HG02840 (cell line): ENCODE data around the gene CD53.

ENCODE experiments used
- ATAC-seq: cut with Tn5 transposase; IDR thresholded peaks from one replicate; pipeline ENCODE4 v1.9.1; 2021; ENCODE audit warnings: mild to moderate bottlenecking, moderate library complexity, moderate number of reproducible peaks; ENCODE audit not compliant: unreplicated experiment, low FRiP score

CD53 gene

GRCh38 chr1:110875216-110875731 lies 2.3 kb downstream of the CD53 start:
- ATAC-seq, result peak; percentile 45

GRCh38 chr1:110876748-110877341 lies 3.9 kb downstream of the CD53 start:
- ATAC-seq, result no peak

DNA sequence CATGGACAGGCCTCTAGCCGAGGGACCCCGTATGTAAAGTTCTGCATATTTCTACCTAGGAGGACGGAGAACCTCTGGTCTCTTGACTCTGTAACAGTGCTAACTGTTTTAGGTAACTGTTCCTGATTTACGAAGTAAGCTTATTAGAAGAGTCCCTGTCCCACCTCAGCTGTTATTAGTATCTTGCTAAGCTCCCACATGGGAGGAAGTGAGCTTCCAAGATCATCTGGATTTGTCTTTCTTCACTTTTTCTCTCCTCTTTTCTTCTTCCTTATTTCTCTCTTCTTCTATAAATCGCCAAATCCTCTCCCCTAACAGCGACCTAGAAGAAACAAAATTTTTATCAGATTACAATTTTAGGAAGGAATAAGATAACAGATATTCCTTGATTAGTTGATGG lies 4.4 kb downstream of the CD53 start:
- no peak for ATAC-seq

DNA sequence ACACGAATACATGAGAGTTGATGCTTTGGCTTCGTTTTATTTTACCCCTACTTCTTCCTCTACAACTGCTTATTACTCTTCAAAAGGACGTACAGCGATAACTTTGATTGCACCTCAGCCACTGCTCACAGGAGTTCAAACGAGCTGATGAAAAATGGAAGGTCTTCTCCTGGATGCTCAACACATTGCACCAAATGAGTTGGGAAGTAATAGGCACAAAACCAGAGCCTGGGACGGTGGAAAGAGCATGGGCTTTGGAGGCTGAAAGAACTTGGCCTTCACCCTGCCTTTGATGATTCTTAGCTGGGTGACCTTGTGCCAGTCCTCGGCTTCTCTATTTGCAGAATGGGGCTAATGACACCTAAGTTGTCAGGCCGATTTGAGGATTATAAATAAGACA lies 4.8 kb downstream of the CD53 start:
- no peak for ATAC-seq

DNA sequence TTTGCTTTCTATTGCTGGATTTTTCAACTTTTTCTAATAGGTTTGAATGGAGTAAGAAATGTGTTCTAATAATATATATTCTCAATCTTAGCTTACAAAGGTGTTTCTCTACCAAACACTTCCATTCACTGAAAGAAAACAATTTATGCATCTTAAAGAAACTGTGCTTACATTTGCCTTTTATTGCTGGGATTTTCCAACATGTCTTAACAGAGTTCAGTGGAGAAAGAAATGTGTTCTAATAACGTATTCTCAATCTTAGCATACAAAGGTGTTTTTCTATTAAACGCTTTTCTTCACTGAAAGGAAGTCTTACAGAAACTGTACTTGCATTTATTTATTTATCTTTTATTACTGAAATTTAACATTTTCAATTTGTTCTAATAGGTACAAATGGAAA lies 5.6 kb downstream of the CD53 start:
- ATAC-seq, result no peak

- ATAC-seq, result no peak
Measured at GRCh38 chr1:110878993-110879392, 6.0 kb downstream of the CD53 start.

DNA sequence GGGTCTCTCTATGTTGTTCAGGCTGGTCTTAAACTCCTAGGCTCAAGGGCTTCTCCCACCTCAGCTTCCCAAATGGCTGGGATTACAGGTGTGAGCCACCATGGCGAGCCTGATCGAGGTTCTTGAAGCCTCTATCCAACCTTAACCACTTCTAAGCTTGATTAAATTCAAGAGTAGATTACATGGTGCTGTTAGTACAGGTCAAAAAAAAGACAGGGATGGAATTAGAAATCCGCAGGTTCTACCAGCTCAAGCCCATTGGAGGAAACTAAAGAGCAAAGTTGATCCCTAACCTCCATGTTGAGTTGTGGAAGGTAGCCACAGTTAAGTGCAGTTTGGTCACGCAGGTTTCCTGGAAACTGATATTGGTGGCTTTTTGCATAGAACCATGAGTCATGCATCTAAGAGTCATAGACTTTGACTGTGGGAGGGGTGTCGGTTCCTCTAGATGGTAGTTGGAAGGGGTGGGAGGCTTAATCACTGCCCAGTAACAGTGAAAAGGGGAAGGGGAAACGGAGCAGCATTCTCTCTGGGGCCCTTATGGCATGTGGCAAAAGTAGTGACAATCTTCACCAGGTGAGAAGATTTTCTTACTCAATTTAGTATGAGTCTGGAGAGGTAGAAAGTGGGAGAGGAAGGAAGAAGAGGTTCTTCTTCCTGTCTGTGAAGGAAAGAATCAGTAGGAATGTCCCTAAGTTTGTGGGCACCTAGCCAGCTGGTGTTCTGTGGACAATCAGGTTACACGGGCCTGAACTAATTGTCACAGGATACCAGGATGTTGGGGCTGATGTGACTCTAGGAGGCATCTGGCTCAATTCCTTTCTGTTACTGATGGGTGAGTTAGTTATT lies 7.0 kb downstream of the CD53 start:
- peak; percentile 44 for ATAC-seq

- no peak for ATAC-seq
Measured at GRCh38 chr1:110880708-110881374, 7.9 kb downstream of the CD53 start.

GRCh38 chr1:110888049-110888448 lies 15.1 kb downstream of the CD53 start:
- ATAC-seq, result no peak

GRCh38 chr1:110888641-110889040 lies 15.7 kb downstream of the CD53 start:
- no peak for ATAC-seq

- ATAC-seq, result no peak
Measured at GRCh38 chr1:110890474-110891196, 17.7 kb downstream of the CD53 start.

- ATAC-seq, result no peak
Measured at GRCh38 chr1:110893908-110894490, 21.1 kb downstream of the CD53 start.

DNA sequence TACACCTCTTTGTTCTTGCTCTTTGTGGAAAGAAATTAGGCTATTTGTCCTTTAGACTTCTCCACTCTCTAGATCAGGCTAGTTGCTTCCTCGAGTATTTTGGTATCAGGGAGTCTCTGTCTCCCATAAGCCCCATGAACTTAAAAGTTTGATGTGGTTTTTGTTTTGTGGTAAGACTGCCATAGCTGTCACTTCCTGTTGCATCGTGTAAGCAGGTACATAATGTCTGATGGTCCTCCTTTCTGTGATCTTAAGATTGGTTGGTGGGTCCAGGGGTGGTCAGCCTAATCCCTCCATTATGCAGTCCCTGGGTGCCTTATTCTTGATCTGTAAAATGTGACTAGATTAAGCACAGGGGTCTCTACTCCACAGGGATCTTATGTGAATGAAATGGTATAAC lies 23.1 kb downstream of the CD53 start:
- no peak for ATAC-seq

GRCh38 chr1:110897681-110898080 lies 24.7 kb downstream of the CD53 start:
- ATAC-seq, result no peak

GRCh38 chr1:110898734-110899457 lies 25.9 kb downstream of the CD53 start:
- no peak for ATAC-seq

- no peak for ATAC-seq
Measured at GRCh38 chr1:110899458-110899843, 26.5 kb downstream of the CD53 start.

DNA sequence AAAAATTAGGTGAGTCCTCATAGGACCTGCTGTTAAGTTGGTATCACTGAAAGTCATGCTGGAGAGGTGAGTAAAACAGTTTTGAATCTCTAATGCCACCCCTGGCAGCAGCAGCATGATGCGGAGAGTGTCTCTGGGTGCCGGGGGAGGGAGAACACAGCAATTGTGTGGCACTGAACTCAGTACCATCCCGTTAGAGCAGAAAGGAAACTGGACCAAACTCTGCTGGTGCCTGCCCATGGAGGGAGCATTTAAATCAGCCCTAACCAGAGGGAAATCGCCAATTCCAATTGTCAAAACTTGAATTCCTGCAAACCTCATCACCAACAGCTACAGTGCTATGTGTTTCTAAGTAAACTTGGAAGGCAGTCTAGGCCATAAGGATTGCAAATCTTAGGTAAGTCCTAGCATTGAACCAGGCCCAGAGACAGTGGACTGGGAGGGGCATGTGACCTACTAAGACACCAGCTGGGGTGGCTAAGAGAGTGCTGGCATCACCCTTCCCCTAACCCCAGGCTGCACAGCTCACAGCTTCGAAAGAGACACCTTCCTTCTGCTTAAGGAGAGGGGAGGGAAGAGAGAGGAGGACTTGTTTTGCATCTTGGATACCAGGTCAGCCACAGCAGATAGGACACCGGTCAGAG lies 30.0 kb downstream of the CD53 start:
- ATAC-seq, result no peak

DNA sequence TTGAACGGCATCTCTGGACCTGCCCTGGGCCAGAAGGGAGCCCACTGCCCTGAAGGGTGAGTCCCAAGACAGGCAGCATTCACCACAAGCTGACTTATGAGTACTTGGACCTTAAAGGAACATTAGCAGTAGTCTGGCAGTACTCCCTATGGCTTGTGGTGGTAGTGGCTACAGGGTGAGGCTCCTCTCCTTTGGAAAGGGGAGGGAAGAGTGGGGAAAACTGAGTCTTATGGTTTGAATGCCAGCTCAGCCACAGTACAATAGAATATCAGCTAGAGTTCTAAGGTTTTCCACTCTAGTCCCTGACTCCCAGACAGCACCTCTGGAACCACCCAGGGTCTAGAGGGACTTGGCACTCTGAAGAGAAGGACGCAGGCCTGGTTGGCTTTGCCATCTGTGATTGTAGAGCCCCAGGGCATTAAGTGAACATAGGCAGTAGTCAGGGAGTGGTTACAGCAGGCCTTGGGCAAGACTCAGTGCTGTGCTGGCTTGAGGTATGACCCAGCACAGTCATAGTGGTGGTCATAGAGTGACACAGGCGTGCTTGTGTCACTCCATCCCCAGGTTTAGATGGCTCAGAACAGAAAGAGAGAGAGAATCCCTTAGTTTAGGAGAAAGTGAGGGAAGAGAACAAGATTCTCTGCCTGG lies 31.0 kb downstream of the CD53 start:
- no peak for ATAC-seq

DNA sequence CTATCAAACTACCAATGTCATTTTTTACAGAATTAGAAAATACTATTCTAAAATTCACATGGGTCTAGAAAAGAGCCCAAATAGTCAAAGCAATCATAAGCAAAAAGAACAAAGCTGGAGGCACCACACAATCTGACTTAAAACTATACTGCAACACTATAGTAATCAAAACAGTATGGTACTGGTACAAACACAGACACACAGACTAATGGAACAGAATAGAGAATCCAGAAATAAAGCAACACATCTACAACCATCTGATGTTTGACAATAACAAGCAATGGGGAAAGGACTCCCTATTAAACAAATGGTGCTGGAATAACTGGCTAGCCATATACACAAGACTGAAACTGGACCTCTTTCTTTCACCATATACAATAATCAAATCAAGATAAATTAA lies 39.8 kb downstream of the CD53 start:
- ATAC-seq, result no peak
